K562 (cell line): ENCODE measurements around the gene SLC35G2. TPM values are rescaled to one million over a fixed set of nuclear protein-coding genes. Genes with fewer than 3 reads are reported as not detected.

Experiments used
- ELF2 ChIP-seq: fragments of 250-450 bp; sonication (Bioruptor Pico); IDR thresholded peaks from 2 replicates; pipeline ENCODE4 v1.5.0; 2021; ENCODE audit warnings: mild to moderate bottlenecking
- HLTF ChIP-seq: fragments of 450-650 bp; IDR thresholded peaks from 2 replicates; pipeline ENCODE4 v1.6.1; 2016
- TAF15 ChIP-seq: fragments of 200-400 bp; formaldehyde crosslinking; IDR thresholded peaks from 2 replicates; pipeline ENCODE4 v1.6.1; 2017; ENCODE audit warnings: mild to moderate bottlenecking, low read depth, low read length, moderate library complexity
- THRAP3 ChIP-seq: fragments of 450-650 bp; IDR thresholded peaks from 2 replicates; pipeline ENCODE4 v1.6.1; 2016; ENCODE audit warnings: mild to moderate bottlenecking, inconsistent platforms, borderline replicate concordance
- ZKSCAN1 ChIP-seq: fragments of 150-350 bp; IDR thresholded peaks from 2 replicates; pipeline ENCODE4 v1.6.1; 2016; ENCODE audit warnings: low read depth, low read length
- ZNF282 ChIP-seq: sonication (generic); formaldehyde crosslinking; IDR thresholded peaks from 2 replicates; pipeline ENCODE4 v1.8.1; 2023; ENCODE audit warnings: missing genetic modification reagents
- polyA plus RNA-seq, 8 experiments: library from polyadenylated mRNA; depleted of rRNA in 4 of 8; stranded (reverse) in 5 of 8; unstranded in 3 of 8; fragments of >200 nt; fragmentation: Nextera tagmentation in 2 of 8; fragmentation: Illumina TruSeq in 1 of 8; extraction: Ambion mirVana in 2 of 8; extraction: Trizol in 1 of 8; gene quantifications; 2 replicates each; pipeline versions ENCODE4 v1.2.1 to v1.2.3, GENCODE V29; 2011 to 2014; ENCODE audit warnings: inconsistent platforms in 1 of 8, missing spikeins in 1 of 8
- total RNA-seq, 7 experiments: library from RNA; depleted of rRNA in 6 of 7; stranded (reverse); fragments of >200 nt in 6 of 7; fragmentation: Illumina TruSeq in 2 of 7; extraction: Trizol in 2 of 7; gene quantifications; 2 replicates each; pipeline versions ENCODE4 v1.2.1 to v1.2.3, GENCODE V29; 2011 to 2021; ENCODE audit warnings: low replicate concordance in 1 of 7
- TF ChIP-seq, protein P1 (sequence below), 2 experiments: fragments of 450-650 bp; IDR thresholded peaks; 2 replicates each; pipeline ENCODE4 v1.6.1; 2016; ENCODE audit warnings: mild to moderate bottlenecking in 2 of 2, borderline replicate concordance in 1 of 2, low read depth in 1 of 2, moderate library complexity in 1 of 2
- TF ChIP-seq, protein P2 (sequence below): fragments of 450-650 bp; IDR thresholded peaks from 2 replicates; pipeline ENCODE4 v1.6.1; 2017; ENCODE audit warnings: antibody characterized with exemption
- TF ChIP-seq, protein P3 (sequence below): fragments of 250-450 bp; sonication (Bioruptor Pico); IDR thresholded peaks from 2 replicates; pipeline ENCODE4 v1.5.0; 2021
- TF ChIP-seq, protein P4 (sequence below): fragments of 450-650 bp; IDR thresholded peaks from 2 replicates; pipeline ENCODE4 v1.6.1; 2016; ENCODE audit warnings: borderline replicate concordance
- TF ChIP-seq, protein P5 (sequence below), 3 experiments: fragments of 200-800 bp in 1 of 3; sonication (Bioruptor generic) in 1 of 3; sonication (generic) in 1 of 3; formaldehyde crosslinking in 1 of 3; IDR thresholded peaks; 2 replicates each; pipeline versions ENCODE4 v1.6.1 to v1.8.0; 2016 to 2022; ENCODE audit warnings: mild to moderate bottlenecking in 2 of 3, missing compliant biosample characterization in 2 of 3, missing genetic modification characterization in 2 of 3, missing genetic modification reagents in 1 of 3

The SLC35G2 gene
- total and polyA plus RNA-seq, 9 of the 15 experiments (the other 6 are each of a cell fraction or from before 2014, with no cell fraction given): 2.6 to 5.9 (median 3.2) TPM

DNA sequence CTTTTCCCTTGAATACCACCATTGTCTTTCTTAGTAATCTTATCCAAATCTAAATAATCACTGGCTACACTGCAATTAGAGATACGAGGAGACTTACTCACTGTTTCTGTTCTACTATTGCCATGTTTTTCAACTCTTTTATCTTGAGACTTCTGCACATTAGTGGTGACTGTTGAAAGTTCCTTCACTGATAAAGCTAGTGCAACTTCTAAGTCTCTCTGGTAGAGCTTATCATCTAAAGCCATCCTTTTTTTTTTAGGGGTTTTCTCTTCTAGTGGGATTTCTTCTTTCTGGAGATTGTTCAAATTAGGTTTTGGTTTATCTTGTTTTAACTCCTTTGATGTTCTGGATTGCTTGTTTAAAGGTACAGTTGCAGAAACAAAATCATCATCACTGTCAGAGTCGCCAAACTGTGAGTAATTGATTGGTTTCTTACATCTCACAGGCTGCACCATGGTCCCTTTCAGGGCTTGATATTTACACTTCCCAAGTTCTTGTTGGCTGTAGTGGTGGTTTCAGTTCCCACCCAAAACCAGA is 80.8 kb downstream of the SLC35G2 start (continued):
- TF ChIP-seq, protein P1, sequence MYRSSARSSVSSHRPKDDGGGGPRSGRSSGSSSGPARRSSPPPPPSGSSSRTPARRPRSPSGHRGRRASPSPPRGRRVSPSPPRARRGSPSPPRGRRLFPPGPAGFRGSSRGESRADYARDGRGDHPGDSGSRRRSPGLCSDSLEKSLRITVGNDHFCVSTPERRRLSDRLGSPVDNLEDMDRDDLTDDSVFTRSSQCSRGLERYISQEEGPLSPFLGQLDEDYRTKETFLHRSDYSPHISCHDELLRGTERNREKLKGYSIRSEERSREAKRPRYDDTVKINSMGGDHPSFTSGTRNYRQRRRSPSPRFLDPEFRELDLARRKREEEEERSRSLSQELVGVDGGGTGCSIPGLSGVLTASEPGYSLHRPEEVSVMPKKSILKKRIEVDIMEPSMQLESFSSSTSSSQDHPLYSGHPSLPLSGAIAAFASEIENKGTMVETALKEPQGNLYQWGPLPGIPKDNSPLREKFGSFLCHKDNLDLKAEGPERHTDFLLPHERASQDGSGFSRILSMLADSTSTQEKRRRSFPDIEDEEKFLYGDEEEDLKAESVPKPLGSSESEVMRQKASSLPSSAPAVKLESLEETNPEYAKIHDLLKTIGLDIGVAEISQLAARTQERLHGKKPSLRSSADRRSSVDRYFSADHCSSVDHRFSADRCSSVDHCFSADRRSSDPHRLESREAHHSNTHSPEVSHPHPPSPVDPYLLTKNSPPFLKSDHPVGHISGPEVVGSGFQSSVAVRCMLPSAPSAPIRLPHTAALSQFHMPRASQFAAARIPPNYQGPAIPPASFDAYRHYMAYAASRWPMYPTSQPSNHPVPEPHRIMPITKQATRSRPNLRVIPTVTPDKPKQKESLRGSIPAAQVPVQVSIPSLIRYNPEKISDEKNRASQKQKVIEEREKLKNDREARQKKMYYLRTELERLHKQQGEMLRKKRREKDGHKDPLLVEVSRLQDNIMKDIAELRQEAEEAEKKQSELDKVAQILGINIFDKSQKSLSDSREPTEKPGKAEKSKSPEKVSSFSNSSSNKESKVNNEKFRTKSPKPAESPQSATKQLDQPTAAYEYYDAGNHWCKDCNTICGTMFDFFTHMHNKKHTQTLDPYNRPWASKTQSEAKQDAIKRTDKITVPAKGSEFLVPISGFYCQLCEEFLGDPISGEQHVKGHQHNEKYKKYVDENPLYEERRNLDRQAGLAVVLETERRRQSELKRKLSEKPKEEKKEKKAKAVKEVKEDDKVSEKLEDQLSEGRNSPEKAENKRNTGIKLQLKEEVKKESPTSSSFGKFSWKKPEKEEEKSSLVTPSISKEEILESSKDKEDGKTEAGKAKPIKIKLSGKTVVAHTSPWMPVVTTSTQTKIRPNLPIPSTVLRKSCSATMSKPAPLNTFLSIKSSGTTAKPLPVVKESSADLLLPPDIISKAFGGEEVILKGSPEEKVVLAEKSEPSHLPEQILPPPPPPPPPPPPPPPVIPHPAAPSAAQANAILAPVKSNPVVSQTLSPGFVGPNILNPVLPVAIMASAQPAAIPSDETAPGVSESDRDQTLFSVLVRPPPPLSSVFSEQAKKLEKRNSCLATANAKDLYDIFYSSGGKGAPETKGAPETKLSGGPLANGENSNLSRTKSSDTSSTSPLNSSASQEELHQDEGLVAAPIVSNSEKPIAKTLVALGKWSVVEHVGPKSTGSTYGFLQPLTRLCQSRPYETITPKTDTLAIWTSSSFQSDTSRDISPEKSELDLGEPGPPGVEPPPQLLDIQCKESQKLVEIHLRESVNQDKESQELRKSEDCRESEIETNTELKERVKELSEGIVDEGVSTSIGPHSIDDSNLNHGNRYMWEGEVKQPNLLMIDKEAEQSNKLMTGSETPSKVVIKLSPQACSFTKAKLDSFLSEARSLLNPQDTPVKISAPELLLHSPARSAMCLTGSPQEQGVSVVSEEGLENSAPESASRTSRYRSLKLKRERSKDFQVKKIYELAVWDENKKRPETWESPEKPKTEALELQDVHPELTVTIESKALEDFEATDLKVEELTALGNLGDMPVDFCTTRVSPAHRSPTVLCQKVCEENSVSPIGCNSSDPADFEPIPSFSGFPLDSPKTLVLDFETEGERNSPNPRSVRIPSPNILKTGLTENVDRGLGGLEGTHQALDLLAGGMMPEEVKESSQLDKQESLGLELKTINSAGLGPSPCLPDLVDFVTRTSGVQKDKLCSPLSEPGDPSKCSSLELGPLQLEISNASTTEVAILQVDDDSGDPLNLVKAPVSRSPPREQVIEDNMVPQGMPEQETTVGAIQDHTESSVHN (IDR thresholded peaks at IDR 0.05; ENCODE audit: borderline replicate concordance in 1 of 2, low read depth in 1 of 2): no peak
- TF ChIP-seq, protein P2, sequence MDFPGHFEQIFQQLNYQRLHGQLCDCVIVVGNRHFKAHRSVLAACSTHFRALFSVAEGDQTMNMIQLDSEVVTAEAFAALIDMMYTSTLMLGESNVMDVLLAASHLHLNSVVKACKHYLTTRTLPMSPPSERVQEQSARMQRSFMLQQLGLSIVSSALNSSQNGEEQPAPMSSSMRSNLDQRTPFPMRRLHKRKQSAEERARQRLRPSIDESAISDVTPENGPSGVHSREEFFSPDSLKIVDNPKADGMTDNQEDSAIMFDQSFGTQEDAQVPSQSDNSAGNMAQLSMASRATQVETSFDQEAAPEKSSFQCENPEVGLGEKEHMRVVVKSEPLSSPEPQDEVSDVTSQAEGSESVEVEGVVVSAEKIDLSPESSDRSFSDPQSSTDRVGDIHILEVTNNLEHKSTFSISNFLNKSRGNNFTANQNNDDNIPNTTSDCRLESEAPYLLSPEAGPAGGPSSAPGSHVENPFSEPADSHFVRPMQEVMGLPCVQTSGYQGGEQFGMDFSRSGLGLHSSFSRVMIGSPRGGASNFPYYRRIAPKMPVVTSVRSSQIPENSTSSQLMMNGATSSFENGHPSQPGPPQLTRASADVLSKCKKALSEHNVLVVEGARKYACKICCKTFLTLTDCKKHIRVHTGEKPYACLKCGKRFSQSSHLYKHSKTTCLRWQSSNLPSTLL: no peak
- TF ChIP-seq, protein P3, sequence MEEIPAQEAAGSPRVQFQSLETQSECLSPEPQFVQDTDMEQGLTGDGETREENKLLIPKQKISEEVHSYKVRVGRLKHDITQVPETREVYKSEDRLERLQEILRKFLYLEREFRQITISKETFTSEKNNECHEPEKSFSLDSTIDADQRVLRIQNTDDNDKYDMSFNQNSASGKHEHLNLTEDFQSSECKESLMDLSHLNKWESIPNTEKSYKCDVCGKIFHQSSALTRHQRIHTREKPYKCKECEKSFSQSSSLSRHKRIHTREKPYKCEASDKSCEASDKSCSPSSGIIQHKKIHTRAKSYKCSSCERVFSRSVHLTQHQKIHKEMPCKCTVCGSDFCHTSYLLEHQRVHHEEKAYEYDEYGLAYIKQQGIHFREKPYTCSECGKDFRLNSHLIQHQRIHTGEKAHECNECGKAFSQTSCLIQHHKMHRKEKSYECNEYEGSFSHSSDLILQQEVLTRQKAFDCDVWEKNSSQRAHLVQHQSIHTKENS (CRISPR knock-in tag): no peak
- TF ChIP-seq, protein P4, sequence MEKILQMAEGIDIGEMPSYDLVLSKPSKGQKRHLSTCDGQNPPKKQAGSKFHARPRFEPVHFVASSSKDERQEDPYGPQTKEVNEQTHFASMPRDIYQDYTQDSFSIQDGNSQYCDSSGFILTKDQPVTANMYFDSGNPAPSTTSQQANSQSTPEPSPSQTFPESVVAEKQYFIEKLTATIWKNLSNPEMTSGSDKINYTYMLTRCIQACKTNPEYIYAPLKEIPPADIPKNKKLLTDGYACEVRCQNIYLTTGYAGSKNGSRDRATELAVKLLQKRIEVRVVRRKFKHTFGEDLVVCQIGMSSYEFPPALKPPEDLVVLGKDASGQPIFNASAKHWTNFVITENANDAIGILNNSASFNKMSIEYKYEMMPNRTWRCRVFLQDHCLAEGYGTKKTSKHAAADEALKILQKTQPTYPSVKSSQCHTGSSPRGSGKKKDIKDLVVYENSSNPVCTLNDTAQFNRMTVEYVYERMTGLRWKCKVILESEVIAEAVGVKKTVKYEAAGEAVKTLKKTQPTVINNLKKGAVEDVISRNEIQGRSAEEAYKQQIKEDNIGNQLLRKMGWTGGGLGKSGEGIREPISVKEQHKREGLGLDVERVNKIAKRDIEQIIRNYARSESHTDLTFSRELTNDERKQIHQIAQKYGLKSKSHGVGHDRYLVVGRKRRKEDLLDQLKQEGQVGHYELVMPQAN: no peak
- no peak for TF ChIP-seq HLTF
- TF ChIP-seq ZNF282 (CRISPR knock-in tag): no peak
- TF ChIP-seq ELF2 (CRISPR knock-in tag): no peak
- TF ChIP-seq, protein P5, sequence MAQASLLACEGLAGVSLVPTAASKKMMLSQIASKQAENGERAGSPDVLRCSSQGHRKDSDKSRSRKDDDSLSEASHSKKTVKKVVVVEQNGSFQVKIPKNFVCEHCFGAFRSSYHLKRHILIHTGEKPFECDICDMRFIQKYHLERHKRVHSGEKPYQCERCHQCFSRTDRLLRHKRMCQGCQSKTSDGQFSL (CRISPR knock-in tag; IDR thresholded peaks at IDR 0.05): no peak
- TF ChIP-seq, protein P5 (tag; IDR thresholded peaks at IDR 0.05): no peak
- TF ChIP-seq TAF15: no peak
- no peak for TF ChIP-seq ZKSCAN1
- no peak for TF ChIP-seq THRAP3
